Measurements from ENCODE around the gene SEMA3A.

The SEMA3A gene

DNA sequence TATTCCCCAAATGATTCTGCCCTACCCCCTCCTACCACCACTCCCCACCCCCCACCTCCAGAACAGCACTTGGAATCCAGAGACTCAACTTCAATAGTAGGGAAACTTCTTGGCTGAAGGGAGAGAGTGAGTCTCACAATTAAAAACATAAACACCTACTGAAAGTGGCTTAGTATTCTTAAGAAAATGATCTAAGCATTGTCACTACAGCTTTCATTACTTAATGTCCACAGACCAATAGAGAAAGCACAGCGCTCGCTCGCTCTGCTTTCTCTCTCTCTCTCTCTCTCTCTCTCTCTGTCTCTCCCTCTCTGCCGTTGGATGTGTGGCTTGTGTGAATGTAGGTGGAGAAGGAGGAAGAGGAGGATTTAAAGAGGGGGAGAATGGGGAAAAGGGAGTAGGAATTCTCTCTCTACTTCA is 1.5 kb upstream of the SEMA3A start:
- Histone ChIP-seq H3K27me3 (ENCODE audit: low read depth, low read length) (no peaks in the 10 kb centered on the region), H3K9me3 (ENCODE audit: control insufficient read depth in 1 of 2, low read length in 2 of 2) (no peaks in the 10 kb centered on the region), H3K4me3 (ENCODE audit: low read depth in 1 of 2, low read length in 2 of 2) (peak overlapping the region; percentile 58 to 77), H3K27ac (ENCODE audit: low read length) (peak overlapping the region; percentile 56), H3K36me3 (ENCODE audit: control insufficient read depth in 1 of 2, insufficient read depth in 2 of 2, low read length in 2 of 2) (no peaks in the 10 kb centered on the region), H3K4me1 (ENCODE audit: control insufficient read depth in 1 of 2, insufficient read depth in 2 of 2, low read length in 2 of 2) (no peaks in the 10 kb centered on the region)

DNA sequence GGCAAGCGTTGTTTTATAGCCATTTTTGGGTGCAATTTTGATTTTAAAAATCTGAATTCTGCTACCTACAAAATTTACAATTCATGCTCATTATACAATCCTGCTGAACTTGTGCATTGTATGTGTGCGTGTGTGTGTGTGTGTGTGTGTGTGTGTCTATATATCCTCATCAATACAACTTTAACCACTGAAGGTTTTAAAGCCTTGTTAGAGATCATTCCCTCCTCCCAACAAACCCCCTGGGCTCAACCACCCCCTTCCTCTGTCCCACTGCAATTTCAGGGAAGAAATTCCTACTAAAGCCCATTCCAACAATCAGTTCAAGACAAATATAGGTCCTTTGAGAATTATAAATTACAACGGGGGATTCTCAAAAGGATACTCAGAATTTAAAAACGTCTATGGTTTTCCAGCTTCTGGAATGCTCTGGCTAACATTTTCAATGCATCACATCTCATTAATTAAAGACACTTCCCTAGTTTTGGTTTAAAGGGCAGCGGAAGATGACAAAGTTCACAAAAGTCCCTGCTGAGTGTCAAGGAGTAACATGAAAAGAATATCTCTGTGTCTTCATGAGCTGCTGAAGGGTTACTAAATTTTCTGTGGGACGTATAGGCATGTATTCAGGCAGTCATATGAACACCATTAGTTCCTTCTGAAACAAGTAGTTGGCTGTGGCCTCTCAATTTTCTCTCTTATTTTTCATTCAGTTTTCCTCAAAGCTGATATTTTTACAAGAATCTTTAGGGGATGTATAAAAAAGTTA is 889 bp upstream of the SEMA3A start:
- no peaks in the 10 kb centered on the region for H3K36me3 ChIP-seq (ENCODE audit: control insufficient read depth in 1 of 2, insufficient read depth in 2 of 2, low read length in 2 of 2)
- peak overlapping the region; percentile 56 for H3K27ac ChIP-seq (ENCODE audit: low read length)
- H3K4me3 ChIP-seq (ENCODE audit: low read depth in 1 of 2, low read length in 2 of 2) = peak overlapping the region; percentile 58 to 77

DNA sequence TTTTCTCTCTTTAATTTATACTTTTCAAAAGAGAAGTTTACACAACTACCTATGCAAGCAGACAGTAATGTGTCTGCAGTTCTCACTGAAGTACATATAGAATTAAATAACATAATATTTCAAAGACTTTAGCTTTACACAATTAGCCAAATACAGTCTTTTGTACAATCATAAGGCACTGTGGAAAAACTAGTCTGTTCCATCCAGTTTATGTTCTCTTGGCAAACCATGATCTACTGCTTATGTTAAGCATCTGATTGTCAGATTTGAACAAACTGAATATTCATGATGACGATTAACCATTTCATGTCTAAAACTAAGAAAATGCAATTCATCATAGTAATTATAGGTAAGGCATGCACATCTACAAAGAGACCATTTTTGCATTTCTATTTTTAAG is 842 bp downstream of the SEMA3A start:
- Histone ChIP-seq H3K4me1 (ENCODE audit: control insufficient read depth in 1 of 2, insufficient read depth in 2 of 2, low read length in 2 of 2) (no peaks in the 10 kb centered on the region), H3K36me3 (ENCODE audit: control insufficient read depth in 1 of 2, insufficient read depth in 2 of 2, low read length in 2 of 2) (no peaks in the 10 kb centered on the region), H3K27ac (ENCODE audit: low read length) (peak overlapping the region; percentile 64), H3K9me3 (ENCODE audit: control insufficient read depth in 1 of 2, low read length in 2 of 2) (no peaks in the 10 kb centered on the region), H3K4me3 (ENCODE audit: low read depth in 1 of 2, low read length in 2 of 2) (peak overlapping the region; percentile 58 to 77), H3K27me3 (ENCODE audit: low read depth, low read length) (no peaks in the 10 kb centered on the region)

More for the DNA sequence above, 889 bp upstream of the SEMA3A start:
- no peaks in the 10 kb centered on the region for H3K27me3 ChIP-seq (ENCODE audit: low read depth, low read length)
- H3K9me3 ChIP-seq (ENCODE audit: control insufficient read depth in 1 of 2, low read length in 2 of 2) = no peaks in the 10 kb centered on the region
- no peaks in the 10 kb centered on the region for H3K4me1 ChIP-seq (ENCODE audit: control insufficient read depth in 1 of 2, insufficient read depth in 2 of 2, low read length in 2 of 2)

DNA sequence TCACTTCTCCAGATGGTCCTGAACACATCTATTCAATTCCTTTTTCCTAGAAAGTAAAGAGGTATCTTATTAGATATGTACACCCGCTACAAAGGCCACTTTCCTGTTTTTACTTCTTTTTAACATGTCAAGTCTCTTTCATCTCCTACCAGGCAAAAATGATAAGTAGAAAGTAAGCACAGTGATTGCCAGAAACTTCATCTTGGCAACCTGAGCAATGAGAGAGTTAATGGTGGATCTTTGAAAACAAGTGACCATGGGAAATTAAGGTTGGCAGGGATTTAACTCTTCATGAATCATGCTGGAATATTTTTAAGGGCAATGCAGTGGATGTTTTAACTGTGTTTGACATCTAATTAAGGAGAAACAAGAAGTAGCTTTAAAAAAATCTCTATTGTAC is 2.7 kb downstream of the SEMA3A start:
- H3K9me3 ChIP-seq (ENCODE audit: control insufficient read depth in 1 of 2, low read length in 2 of 2) = no peaks in the 10 kb centered on the region
- no peaks in the 10 kb centered on the region for H3K27me3 ChIP-seq (ENCODE audit: low read depth, low read length)
- H3K4me3 ChIP-seq (ENCODE audit: low read depth in 1 of 2, low read length in 2 of 2) = peak overlapping the region; percentile 55 to 60
- H3K36me3 ChIP-seq (ENCODE audit: control insufficient read depth in 1 of 2, insufficient read depth in 2 of 2, low read length in 2 of 2) = no peaks in the 10 kb centered on the region
- H3K4me1 ChIP-seq (ENCODE audit: control insufficient read depth in 1 of 2, insufficient read depth in 2 of 2, low read length in 2 of 2) = peaks cover 5 to 6% of the 10 kb centered on the region in 2 donors
- peak overlapping the region; percentile 47 for H3K27ac ChIP-seq (ENCODE audit: low read length)

DNA sequence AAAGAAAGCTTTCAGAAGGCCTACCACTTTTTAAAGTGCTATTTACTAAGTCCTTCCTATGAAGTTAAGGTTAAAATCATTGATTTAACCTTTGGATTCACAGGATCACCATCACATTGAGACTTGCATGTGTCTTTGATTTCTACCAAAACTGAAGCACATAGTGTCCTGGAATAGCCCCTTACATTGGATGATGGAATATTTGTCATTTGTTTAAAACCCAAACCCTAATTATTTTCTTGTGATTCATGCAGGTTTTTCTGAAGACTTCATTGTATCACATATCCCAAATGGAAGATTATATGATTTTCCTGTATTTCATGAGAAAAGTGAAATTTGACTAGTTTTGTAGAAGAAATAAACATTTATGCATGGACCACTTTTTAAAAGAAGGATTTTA is 3.3 kb downstream of the SEMA3A start:
- Histone ChIP-seq H3K4me1 (ENCODE audit: control insufficient read depth in 1 of 2, insufficient read depth in 2 of 2, low read length in 2 of 2) (peaks cover 5 to 6% of the 10 kb centered on the region in 2 donors), H3K36me3 (ENCODE audit: control insufficient read depth in 1 of 2, insufficient read depth in 2 of 2, low read length in 2 of 2) (no peaks in the 10 kb centered on the region), H3K9me3 (ENCODE audit: control insufficient read depth in 1 of 2, low read length in 2 of 2) (no peaks in the 10 kb centered on the region), H3K27ac (ENCODE audit: low read length) (peak overlapping the region; percentile 47), H3K4me3 (ENCODE audit: low read depth in 1 of 2, low read length in 2 of 2) (peak overlapping the region; percentile 55 to 60), H3K27me3 (ENCODE audit: low read depth, low read length) (no peaks in the 10 kb centered on the region)

DNA sequence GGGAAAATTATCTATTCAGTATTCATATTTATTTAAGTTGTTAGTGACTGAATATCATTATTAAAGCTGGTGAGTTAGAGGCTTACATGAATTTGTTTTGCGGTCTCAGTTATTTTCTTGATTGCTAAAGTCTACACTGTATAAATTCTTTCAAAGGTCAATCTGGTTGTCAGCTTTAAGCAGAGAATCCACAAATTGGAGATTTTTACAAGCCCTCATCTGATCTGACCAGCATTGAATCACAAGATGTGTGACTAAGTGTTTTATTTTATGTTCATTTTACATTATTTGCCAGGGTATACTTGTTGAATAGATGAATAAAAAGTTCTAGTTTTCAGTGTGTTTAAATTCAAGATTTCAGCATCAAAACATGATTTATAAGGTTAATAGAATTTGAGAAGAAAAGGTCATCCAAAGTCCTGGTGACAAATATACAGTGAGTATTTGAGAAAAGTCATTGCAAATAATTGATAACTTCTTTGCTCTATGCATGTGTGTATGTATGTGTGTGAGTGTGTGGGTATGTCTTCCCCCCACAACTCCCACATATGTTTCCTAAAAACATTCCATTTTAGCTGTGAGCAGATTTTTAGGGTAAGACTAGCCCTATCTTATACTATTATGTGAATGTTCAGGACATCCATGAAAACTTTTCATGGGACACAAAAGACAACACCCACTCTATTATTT is 4.4 kb downstream of the SEMA3A start:
- Histone ChIP-seq H3K36me3 (ENCODE audit: control insufficient read depth in 1 of 2, insufficient read depth in 2 of 2, low read length in 2 of 2) (no peaks in the 10 kb centered on the region), H3K9me3 (ENCODE audit: control insufficient read depth in 1 of 2, low read length in 2 of 2) (no peaks in the 10 kb centered on the region), H3K27me3 (ENCODE audit: low read depth, low read length) (no peaks in the 10 kb centered on the region), H3K4me3 (ENCODE audit: low read depth in 1 of 2, low read length in 2 of 2) (no peak overlapping the region), H3K4me1 (ENCODE audit: control insufficient read depth in 1 of 2, insufficient read depth in 2 of 2, low read length in 2 of 2) (peaks cover 5 to 6% of the 10 kb centered on the region in 2 donors), H3K27ac (ENCODE audit: low read length) (no peak overlapping the region)

DNA sequence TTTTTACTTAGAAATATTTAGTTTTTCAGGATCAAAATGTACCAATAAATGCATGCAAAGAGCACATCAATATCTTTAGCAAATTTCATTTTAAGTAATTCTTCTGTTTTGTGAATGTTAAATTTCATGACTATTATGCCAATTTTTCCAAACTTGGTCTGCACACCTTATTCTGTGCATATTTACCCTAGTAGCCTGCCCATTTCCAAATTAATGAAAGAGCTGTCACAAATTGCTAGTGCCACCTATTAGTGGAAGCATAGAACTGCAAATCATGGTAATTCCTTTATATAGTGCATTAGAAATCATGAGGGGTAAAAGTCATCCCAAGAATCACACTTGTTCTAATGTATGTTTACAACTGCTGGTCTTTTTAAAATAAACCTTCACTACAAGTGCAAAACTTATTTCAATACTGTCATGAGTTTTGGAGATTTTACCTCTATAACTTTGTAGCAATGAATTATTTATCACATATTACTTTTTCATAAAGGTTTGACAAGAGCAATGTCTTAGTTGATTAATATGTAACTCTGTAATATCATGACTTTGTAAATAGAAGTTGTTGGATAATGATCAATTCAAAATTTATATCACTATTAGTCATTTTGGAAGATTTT is 5.7 kb downstream of the SEMA3A start:
- H3K27ac ChIP-seq (ENCODE audit: low read length) = no peak overlapping the region
- no peaks in the 10 kb centered on the region for H3K9me3 ChIP-seq (ENCODE audit: control insufficient read depth in 1 of 2, low read length in 2 of 2)
- no peaks in the 10 kb centered on the region for H3K36me3 ChIP-seq (ENCODE audit: control insufficient read depth in 1 of 2, insufficient read depth in 2 of 2, low read length in 2 of 2)
- H3K4me3 ChIP-seq (ENCODE audit: low read depth in 1 of 2, low read length in 2 of 2) = no peak overlapping the region
- no peaks in the 10 kb centered on the region for H3K27me3 ChIP-seq (ENCODE audit: low read depth, low read length)
- peaks cover 5 to 6% of the 10 kb centered on the region in 2 donors for H3K4me1 ChIP-seq (ENCODE audit: control insufficient read depth in 1 of 2, insufficient read depth in 2 of 2, low read length in 2 of 2)

DNA sequence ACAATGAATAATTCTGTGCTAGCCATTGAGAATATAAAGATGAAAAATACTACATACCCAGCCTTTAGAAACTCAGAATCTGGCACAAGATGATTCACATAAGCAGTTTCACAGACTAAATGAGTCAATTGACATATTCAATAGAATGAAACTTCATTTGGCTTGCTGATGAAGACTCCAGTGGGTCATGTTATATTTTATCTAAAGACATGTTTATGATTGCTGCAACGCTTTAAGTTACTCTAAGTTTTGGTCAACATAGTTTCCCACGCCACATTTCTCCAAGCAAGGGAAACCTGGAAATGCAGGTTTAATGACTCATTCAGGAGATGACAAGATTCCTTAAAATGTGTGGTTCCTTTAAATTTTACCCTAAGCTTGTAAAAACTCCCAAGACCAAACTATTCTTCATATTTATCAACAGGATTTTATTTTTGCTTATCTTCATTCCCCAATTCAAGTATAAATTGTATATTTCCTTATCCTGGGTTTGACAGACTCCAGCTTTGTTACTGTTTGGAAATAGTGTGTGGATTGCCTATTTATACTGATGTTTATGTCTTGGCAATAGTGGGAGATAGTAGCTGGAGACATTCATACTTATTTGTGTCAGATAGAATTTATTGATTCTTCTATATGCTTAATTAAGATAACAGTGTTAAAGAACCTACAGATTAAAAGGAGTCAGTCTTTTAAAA is 6.6 kb downstream of the SEMA3A start:
- no peaks in the 10 kb centered on the region for H3K36me3 ChIP-seq (ENCODE audit: control insufficient read depth in 1 of 2, insufficient read depth in 2 of 2, low read length in 2 of 2)
- peaks cover 5 to 6% of the 10 kb centered on the region in 2 donors for H3K4me1 ChIP-seq (ENCODE audit: control insufficient read depth in 1 of 2, insufficient read depth in 2 of 2, low read length in 2 of 2)
- H3K4me3 ChIP-seq (ENCODE audit: low read depth in 1 of 2, low read length in 2 of 2) = no peak overlapping the region
- no peaks in the 10 kb centered on the region for H3K27me3 ChIP-seq (ENCODE audit: low read depth, low read length)
- H3K9me3 ChIP-seq (ENCODE audit: control insufficient read depth in 1 of 2, low read length in 2 of 2) = no peaks in the 10 kb centered on the region
- H3K27ac ChIP-seq (ENCODE audit: low read length) = no peak overlapping the region

DNA sequence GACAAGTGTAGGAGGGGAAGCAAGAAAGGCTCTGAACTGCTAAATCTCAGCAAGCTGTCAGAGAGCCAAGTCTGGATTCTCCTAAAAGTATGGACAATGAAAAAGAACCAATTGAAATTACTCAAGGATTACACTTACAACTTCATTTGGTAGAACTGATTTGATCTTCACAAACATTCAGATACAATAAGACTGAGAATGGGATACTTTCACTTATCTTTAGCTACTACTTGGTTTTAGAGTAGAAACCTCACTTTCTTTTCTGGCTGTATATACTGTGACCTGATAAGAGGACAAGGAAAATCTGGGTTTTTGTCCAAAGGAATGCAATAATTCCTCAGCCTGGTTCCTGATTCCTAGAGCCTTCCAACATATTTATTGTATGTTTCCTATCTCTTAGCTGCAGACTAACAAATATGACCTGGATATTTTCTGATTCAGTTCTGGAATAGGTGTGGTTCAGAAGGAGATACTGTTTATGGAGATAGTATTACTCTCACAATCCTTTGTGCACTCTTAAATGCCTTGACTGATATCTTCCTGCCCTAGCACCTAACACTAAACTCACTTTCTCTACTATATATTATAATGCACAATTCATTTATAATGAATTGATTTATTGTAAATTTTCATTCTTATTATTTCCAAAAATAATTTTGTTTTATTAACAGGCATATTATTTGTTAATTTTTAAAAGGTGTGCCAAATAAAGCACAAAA is 7.3 kb downstream of the SEMA3A start:
- no peak overlapping the region for H3K4me3 ChIP-seq (ENCODE audit: low read depth in 1 of 2, low read length in 2 of 2)
- no peak overlapping the region for H3K27ac ChIP-seq (ENCODE audit: low read length)
- H3K27me3 ChIP-seq (ENCODE audit: low read depth, low read length) = no peaks in the 10 kb centered on the region
- H3K4me1 ChIP-seq (ENCODE audit: control insufficient read depth in 1 of 2, insufficient read depth in 2 of 2, low read length in 2 of 2) = peaks cover 5 to 12% of the 10 kb centered on the region in 2 donors
- H3K9me3 ChIP-seq (ENCODE audit: control insufficient read depth in 1 of 2, low read length in 2 of 2) = no peaks in the 10 kb centered on the region
- no peaks in the 10 kb centered on the region for H3K36me3 ChIP-seq (ENCODE audit: control insufficient read depth in 1 of 2, insufficient read depth in 2 of 2, low read length in 2 of 2)

DNA sequence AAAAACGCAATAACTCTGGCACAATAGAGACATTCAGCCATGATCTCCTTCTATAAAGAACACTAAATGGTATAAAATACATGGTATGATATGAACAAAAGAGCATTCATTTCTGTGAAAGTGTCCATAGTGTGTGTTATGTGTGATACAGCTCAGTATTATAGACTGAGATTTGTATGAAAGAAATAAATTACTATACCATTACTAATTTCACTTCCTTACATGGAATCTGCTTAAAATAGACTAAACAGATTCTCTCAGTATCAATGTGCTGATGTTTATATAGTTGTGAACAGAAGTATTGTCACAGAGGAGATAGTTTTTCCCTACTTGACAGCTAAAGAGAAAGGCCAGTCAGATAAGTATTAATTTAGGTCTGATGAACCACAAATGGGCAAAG is 10.8 kb downstream of the SEMA3A start:
- H3K4me3 ChIP-seq (ENCODE audit: low read depth in 1 of 2, low read length in 2 of 2) = no peak overlapping the region
- H3K27me3 ChIP-seq (ENCODE audit: low read depth, low read length) = no peaks in the 10 kb centered on the region
- H3K36me3 ChIP-seq (ENCODE audit: control insufficient read depth in 1 of 2, insufficient read depth in 2 of 2, low read length in 2 of 2) = no peaks in the 10 kb centered on the region
- peaks cover 5 to 14% of the 10 kb centered on the region in 2 donors for H3K4me1 ChIP-seq (ENCODE audit: control insufficient read depth in 1 of 2, insufficient read depth in 2 of 2, low read length in 2 of 2)
- no peaks in the 10 kb centered on the region for H3K9me3 ChIP-seq (ENCODE audit: control insufficient read depth in 1 of 2, low read length in 2 of 2)
- H3K27ac ChIP-seq (ENCODE audit: low read length) = no peak overlapping the region

Measured in muscle layer of duodenum (tissue), 2 donors.